ENCODE measurements around the gene AXIN2. TPM values are rescaled to one million over a fixed set of nuclear protein-coding genes. Genes with fewer than 3 reads are reported as not detected.

AXIN2 gene
- total and polyA plus RNA-seq, 10 of the 15 experiments (the other 5 are each of a cell fraction or from before 2014, with no cell fraction given) = 0.47 to 7.8 (median 3.1) TPM

- TF ChIP-seq PKNOX1 (IDR thresholded peaks at IDR 0.05) (no peak), BCL11A (IDR thresholded peaks at IDR 0.05; ENCODE audit: low read depth, low read length) (no peak), SUPT20H (IDR thresholded peaks at IDR 0.05; ENCODE audit: borderline replicate concordance, control insufficient read depth, low read depth, low read length) (no peak), POLR2A (IDR thresholded peaks at IDR 0.05; ENCODE audit: low read depth, low read length) (no peak), POU2F2 (IDR thresholded peaks at IDR 0.05; ENCODE audit: borderline replicate concordance, low read depth, low read length) (no peak), CBFB (IDR thresholded peaks at IDR 0.05; ENCODE audit: low read depth) (no peak), HDAC2 (IDR thresholded peaks at IDR 0.05) (no peak), ZNF217 (IDR thresholded peaks at IDR 0.05) (no peak)
Observed at GRCh38 chr17:65559461-65559803, 2.0 kb downstream of the AXIN2 start (continued).

- Histone ChIP-seq H3K4me1 (ENCODE audit: control insufficient read depth, insufficient read depth, low read length) (peaks cover 9% of the 10 kb centered on the region), H3K27me3 (replicated peaks in 1 of 2; ENCODE audit: control insufficient read depth in 2 of 2, insufficient read depth in 2 of 2, low read length in 1 of 2) (peaks cover 0 to 5% of the 10 kb centered on the region in 2 experiments; a peak in 2 of 4 replicates), H2AFZ (ENCODE audit: control insufficient read depth, low read depth, low read length) (no peak overlapping the region), H3K4me2 (ENCODE audit: control insufficient read depth, insufficient read depth) (peak overlapping the region; percentile 79), H3K79me2 (ENCODE audit: control insufficient read depth, insufficient read depth, low read length) (no peaks in the 10 kb centered on the region; the same call in 1 of the 2 replicates), H3K9ac (ENCODE audit: control insufficient read depth, insufficient read depth, low read length) (peak overlapping the region; percentile 54; the same call in 1 of the 2 replicates), H3K9me3 (replicated peaks; ENCODE audit: control insufficient read depth, insufficient read depth, low read length) (no peaks in the 10 kb centered on the region), H3K36me3 (ENCODE audit: control insufficient read depth in 2 of 2, insufficient read depth in 2 of 2, low read length in 1 of 2) (no peaks in the 10 kb centered on the region), H4K20me1 (ENCODE audit: control insufficient read depth, insufficient read depth) (no peaks in the 10 kb centered on the region; the same call in 1 of the 2 replicates), H3K27ac (ENCODE audit: control insufficient read depth, insufficient read depth) (no peak overlapping the region), H3K4me3 (peak overlapping the region; percentile 89)
- CTCF ChIA-PET = interaction anchor here (0.9 to 2.5 kb wide), 7 partner anchors 9 to 607 kb away, joined by 3 to 13 read pairs (median 7); no protein-coding TSS in a partner anchor
- DNase-seq (ENCODE audit: low read depth, low spot score) = no peak
- BruUV-seq (replicated peaks) = no TSS peak
- intact Hi-C loops (cut with micrococcal nuclease; ENCODE audit: unreplicated experiment) (loop anchor here (5.0 kb wide), 2 partner anchors 102 to 428 kb away; no protein-coding TSS in a partner anchor), in situ Hi-C loops (cut with MboI) (loop anchor here (5.0 to 25.0 kb wide), 2 partner anchors 327 to 597 kb away; no protein-coding TSS in a partner anchor)
- no peak for FAIRE-seq
- RAD21 ChIA-PET (ENCODE audit: unreplicated experiment) = interaction anchor here (0.6 to 3.5 kb wide), 9 partner anchors 30 to 1533 kb away, joined by 3 to 17 read pairs (median 4); no protein-coding TSS in a partner anchor
- SMC1A ChIA-PET (ENCODE audit: uncharacterized antibody, unreplicated experiment) = interaction anchor here (0.8 to 5.3 kb wide), 9 partner anchors 8 to 606 kb away, joined by 3 to 36 read pairs (median 4); no protein-coding TSS in a partner anchor
- no peak for ATAC-seq
- 7% methylated on average over 25 of the region's 29 CpGs for WGBS (ENCODE audit: insufficient coverage, insufficient replicate concordance, low lambda C conversion rate, missing lambda C conversion rate)
- POLR2A ChIA-PET = interaction anchor here (0.7 to 0.9 kb wide), 2 partner anchors 9 to 536 kb away, joined by 3 to 4 read pairs; no protein-coding TSS in a partner anchor
- TF ChIP-seq KDM1A (IDR thresholded peaks at IDR 0.05; ENCODE audit: borderline replicate concordance) (no peak), TCF12 (IDR thresholded peaks at IDR 0.05; ENCODE audit: low read depth, low read length) (no peak), NR2F1 (conservative IDR thresholded peaks at IDR 0.05) (no peak), ZNF24 (IDR thresholded peaks at IDR 0.05) (no peak)
Observed at GRCh38 chr17:65558683-65559460, 2.6 kb downstream of the AXIN2 start.
